Upper lobe of right lung (tissue), 1 donor: ENCODE measurements around the gene CRKL. TPM values are rescaled to one million over a fixed set of nuclear protein-coding genes. Genes with fewer than 3 reads are reported as not detected.
"Not testable (repeated sequence)": the region's sequence is repeated elsewhere in the genome, so short reads cannot be mapped to it uniquely, and the experiment has no call there.

ENCODE experiments used
- ATAC-seq: fragments of 200-7000 bp; cut with Tn5 transposase; one replicate; pipeline ENCODE4 v1.9.1; 2020; ENCODE audit warnings: mild to moderate bottlenecking, moderate library complexity
- DNase-seq: peaks from one replicate; pipeline ENCODE4 v3.0.0-alpha.2; 2020
- H3K27ac ChIP-seq: fragments of 200-600 bp; one replicate; pipeline ENCODE4 v1.8.0; 2022
- H3K27me3 ChIP-seq: fragments of 200-600 bp; one replicate; pipeline ENCODE4 v1.8.0; 2022; ENCODE audit warnings: mild to moderate bottlenecking
- H3K36me3 ChIP-seq: fragments of 200-600 bp; one replicate; pipeline ENCODE4 v1.8.0; 2022
- H3K4me1 ChIP-seq: fragments of 200-600 bp; one replicate; pipeline ENCODE4 v1.8.0; 2022
- H3K4me3 ChIP-seq: fragments of 200-600 bp; one replicate; pipeline ENCODE4 v1.8.0; 2022; ENCODE audit warnings: mild to moderate bottlenecking
- H3K9me3 ChIP-seq: fragments of 200-600 bp; one replicate; pipeline ENCODE4 v1.8.0; 2022
- CTCF ChIP-seq: fragments of 200-600 bp; IDR thresholded peaks from one replicate; pipeline ENCODE4 v1.8.0; 2022; ENCODE audit warnings: antibody characterized with exemption
- intact Hi-C: fragments of 100-400 bp; cut with DNase I; formaldehyde crosslinking; loops from one replicate; pipeline ENCODE4 v1.11.0; 2022
- total RNA-seq: library from RNA; stranded (reverse); fragmentation: NEBNext Ultra II Directional; extraction: Animal tissue kit (Norgen Biotek cat#: 25700); gene quantifications from one replicate; pipeline ENCODE4 v1.2.1, GENCODE V29; 2021
- donor health status: DM: no; HTN: yes; CAD: no; lungs with severe emphysema.

The CRKL gene
- total RNA-seq, 1 donor from 2014 or later: 60.8 TPM

DNA sequence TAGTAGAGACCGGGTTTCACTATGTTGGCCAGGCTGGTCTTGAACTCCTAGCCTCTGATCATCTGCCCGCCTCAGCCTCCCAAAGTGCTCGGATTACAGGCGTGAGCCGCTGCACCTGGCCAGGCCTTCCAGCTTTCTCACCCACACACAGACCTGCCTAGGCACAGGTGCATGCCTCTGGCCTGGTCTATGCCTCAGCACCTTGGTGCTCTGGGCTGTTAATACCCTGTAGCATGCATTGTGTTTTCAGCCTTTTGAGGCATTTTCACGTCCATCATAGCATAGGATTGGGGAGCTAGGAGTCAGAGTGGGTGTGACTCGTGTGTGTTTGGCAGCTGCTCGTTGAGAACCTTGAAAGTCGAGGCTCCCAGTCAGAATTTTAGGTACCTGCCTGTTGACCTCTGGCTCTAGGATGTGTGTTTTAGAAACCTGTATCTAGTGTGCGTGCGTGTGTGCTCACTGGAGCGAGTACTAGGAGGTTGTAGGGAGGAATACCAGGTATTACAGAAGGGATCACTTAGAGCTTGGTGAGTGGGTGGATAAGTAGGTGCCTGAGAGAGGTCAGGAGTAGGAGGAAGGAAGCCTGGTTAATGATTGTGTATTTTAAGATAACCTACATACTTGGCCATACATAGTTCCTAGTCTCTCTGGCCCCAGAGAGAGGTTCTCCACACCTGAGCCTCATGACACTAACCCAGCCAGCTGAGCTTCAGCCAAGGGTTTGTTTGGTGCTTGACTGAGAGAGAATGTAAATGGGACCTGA lies 20.0 kb downstream of the CRKL start:
- TF ChIP-seq CTCF: no peak
- intact Hi-C loops: no loop called here
- Histone ChIP-seq H3K4me1 (peaks cover 43% of the 10 kb centered on the region), H3K36me3 (peaks cover 36% of the 10 kb centered on the region), H3K27ac (no peak overlapping the region), H3K27me3 (no peaks in the 10 kb centered on the region), H3K9me3 (no peaks in the 10 kb centered on the region), H3K4me3 (no peak overlapping the region)
- ATAC-seq: peak; percentile 95
- DNase-seq: peak; percentile 63

- no peak for ATAC-seq
- DNase-seq: peak; percentile 3
- Histone ChIP-seq H3K27ac (peak overlapping the region; percentile 0), H3K4me1 (peaks cover 43% of the 10 kb centered on the region), H3K27me3 (no peaks in the 10 kb centered on the region), H3K4me3 (no peak overlapping the region), H3K9me3 (no peaks in the 10 kb centered on the region), H3K36me3 (peaks cover 36% of the 10 kb centered on the region)
- intact Hi-C loops: no loop called here
- no peak for TF ChIP-seq CTCF
These were observed 20.8 kb downstream of the CRKL start for GRCh38 chr22:20937794-20938671.

DNA sequence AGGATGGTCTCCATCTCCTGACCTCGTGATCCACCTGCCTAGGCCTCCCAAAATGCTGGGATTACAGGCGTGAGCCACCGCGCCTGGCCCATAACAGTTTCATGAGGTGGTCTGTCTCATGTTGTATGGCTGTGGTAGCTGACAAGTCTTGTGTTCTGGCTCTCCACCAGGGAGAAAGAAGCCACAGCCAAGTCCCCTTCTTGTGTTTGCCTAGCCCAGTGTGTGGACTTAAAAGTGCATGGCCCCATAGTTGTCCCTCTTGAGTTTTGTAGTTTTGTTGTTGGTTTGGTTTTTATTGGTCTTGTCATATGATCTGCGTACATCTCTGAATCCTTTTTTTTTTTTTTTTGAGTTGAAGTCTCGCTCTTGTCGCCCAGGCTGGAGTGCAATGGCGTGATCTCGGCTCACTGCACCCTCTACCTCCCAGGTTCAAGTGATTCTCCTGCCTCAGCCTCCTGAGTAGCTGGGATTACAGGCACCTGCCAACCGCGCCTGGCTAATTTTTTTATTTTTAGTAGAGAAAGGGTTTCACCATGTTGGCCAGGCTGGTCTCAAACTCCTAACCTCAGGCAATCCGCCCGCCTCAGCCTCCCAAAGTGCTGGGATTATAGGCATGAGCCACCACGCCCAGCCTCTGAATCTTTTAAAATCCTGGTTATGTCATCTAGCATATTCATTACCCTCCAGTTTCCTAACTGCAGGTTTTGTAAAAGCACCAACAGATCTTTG lies 22.4 kb downstream of the CRKL start:
- H3K27ac ChIP-seq, intact Hi-C loops, H3K27me3 ChIP-seq, H3K4me3 ChIP-seq, H3K9me3 ChIP-seq, ATAC-seq: not testable (repeated sequence)
- Histone ChIP-seq H3K36me3 (peaks cover 29% of the 10 kb centered on the region), H3K4me1 (peaks cover 50% of the 10 kb centered on the region)
- DNase-seq: peak; percentile 19

DNA sequence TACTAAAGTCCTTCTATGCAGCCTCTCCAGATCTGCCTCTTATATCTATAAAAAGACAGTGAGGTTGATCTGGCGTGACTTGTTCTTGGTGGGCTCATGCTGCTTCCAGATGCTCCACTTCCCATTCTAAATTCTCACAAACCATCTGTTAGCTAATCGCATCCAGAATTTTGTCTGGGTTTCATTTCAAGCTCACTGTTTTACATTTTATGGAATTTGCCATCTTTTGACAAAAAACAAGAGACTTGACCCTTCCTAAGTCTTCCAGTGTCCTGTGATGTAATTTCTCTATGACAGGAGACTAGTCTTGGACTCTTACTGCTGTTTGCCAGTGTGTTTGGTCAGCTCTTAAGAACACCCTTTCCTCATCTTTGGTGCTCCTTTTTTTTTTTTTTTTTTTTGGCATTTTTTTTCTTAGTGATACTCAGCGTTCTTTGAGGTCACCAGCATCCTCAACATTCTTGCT lies 23.0 kb downstream of the CRKL start:
- Histone ChIP-seq H3K27me3 (no peaks in the 10 kb centered on the region), H3K9me3 (no peaks in the 10 kb centered on the region), H3K4me3 (no peak overlapping the region), H3K4me1 (peaks cover 55% of the 10 kb centered on the region), H3K27ac (no peak overlapping the region), H3K36me3 (peaks cover 23% of the 10 kb centered on the region)
- no peak for TF ChIP-seq CTCF
- intact Hi-C loops: no loop called here
- no peak for DNase-seq
- ATAC-seq: no peak

GRCh38 chr22:20940904-20941385 lies 23.7 kb downstream of the CRKL start:
- Histone ChIP-seq H3K9me3 (no peaks in the 10 kb centered on the region), H3K27ac (no peak overlapping the region), H3K4me3 (no peak overlapping the region), H3K36me3 (peaks cover 16% of the 10 kb centered on the region), H3K4me1 (peaks cover 58% of the 10 kb centered on the region), H3K27me3 (no peaks in the 10 kb centered on the region)
- DNase-seq (peak; percentile 16), ATAC-seq (no peak)
- no peak for TF ChIP-seq CTCF
- intact Hi-C loops: no loop called here

DNA sequence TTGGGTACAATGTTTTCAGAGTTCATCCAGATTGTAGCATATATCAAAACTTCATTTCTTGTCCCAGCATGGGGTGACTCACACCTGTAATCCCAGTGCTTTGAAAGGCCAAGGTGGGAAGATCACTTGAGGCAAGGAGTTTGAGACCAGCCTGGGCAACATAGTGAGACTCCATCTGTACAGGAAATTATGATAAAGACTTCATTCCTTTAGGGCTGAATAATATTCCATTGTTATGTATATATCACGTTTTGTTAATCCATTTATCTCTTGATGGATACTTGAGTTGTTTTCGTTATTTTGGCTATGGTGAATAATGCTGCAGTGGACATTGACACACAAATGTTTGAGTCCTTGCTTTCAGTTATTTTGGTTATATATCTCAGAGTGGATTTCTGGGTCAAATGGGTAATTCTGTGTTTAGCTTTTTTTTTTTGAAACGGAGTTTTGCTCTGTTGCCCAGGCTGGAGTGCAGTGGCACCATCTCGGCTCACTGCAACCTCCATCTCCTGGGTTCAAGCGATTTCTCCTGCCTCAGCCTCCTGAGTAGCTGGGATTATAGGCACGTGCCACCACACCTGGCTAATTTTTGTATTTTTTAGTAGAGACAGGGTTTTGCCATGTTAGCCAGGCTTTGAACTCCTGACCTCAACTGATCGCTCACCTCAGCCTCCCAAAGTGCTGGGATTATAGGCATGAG lies 25.1 kb downstream of the CRKL start:
- H3K4me1 ChIP-seq: peaks cover 55% of the 10 kb centered on the region
- H3K9me3 ChIP-seq, H3K4me3 ChIP-seq, H3K36me3 ChIP-seq, intact Hi-C loops, H3K27ac ChIP-seq, H3K27me3 ChIP-seq, ATAC-seq: not testable (repeated sequence)
- peak; percentile 15 for DNase-seq
